T-helper 2 cell treated with Interferon-gamma antibody and Interleukin-4, amounts not matched to agents 100 ng/mL and 5 ng/mL, for 36 hours (primary cell): ENCODE results near the gene EFNA3. TPM values are rescaled to one million over a fixed set of nuclear protein-coding genes. Genes with fewer than 3 reads are reported as not detected.

Experiments used
- intact Hi-C: fragments of 100-400 bp; cut with micrococcal nuclease; formaldehyde crosslinking; loops from one replicate; pipeline ENCODE4 v1.15.1; 2023
- total RNA-seq: library from RNA; stranded (reverse); gene quantifications from 2 replicates; pipeline ENCODE4 v1.2.3, GENCODE V29; 2022

Gene EFNA3, protein sequence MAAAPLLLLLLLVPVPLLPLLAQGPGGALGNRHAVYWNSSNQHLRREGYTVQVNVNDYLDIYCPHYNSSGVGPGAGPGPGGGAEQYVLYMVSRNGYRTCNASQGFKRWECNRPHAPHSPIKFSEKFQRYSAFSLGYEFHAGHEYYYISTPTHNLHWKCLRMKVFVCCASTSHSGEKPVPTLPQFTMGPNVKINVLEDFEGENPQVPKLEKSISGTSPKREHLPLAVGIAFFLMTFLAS
- 2.3 and 2.4 TPM in 2 replicates for total RNA-seq

DNA sequence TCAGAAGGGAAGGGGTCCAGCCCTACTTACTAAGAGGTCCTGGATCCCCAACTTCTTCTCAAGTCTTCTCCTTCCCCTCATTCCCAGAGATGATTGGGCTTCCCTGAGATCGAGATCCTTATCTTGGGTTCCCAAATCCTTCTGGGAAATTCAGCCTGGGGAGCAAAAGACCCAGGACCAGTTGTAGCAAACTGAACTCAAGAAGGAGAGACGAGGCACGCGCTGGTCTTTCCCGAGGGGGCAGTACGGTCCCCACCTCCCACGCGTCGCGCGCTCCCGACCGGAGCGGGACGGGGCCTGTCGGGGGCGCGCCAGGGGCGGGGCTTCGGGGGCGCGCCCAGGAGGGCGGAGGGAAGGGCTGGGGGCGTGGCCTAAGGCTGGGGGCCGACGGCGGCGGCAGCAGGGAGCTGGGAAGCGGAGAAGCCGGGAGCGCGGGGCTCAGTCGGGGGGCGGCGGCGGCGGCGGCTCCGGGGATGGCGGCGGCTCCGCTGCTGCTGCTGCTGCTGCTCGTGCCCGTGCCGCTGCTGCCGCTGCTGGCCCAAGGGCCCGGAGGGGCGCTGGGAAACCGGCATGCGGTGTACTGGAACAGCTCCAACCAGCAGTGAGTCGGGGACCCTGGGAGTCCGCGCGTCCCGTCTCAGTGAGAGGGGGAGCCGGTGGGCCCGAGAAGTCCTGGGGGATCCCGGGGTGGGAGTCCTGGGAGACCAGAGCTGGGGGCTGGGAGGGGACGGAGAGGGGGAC is at the start of gene EFNA3:
Gene EFNA3 (plus strand): TSS at position 369 of the 741 bp plus-strand sequence. CDS start 105 bp downstream, at position 474.
- intact Hi-C loops = no loop called here

DNA sequence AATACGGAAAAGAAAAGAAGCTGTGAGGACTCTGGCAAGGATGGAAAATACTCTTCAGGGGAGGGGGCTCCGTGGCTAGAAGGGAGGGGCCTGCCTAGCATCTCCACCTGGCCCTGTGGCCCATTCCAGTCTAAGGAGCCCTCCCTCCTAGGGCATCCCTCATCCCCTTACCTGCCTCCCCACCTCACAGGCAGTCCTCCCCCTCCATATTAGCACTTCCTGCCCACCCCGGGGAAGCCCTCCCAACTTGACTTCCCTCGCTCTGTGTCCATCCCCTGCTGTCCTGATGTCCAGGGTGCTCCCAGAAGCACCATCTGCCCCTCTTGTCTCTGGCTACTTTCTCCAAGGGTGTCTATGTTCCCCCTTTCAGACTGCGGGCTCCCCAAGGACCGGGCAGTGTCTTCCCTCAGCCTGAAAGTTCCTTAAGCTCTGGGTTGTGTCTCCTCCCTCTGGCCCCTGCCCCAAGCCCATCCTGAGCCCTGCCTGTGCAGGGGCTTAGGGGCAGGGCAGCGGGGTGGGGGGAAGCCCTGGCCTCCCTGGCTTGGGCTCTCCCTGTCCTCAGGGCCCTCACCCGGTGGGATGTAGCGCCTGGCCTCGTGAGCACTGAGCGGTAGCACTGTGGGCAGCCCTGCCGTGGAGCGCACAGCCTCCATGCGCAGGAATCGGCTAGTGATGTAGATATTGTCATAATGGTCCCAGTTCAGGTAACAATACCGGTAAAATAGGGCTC is 49.0 kb upstream of the EFNA3 start:
- intact Hi-C loops = no loop called here

- intact Hi-C loops = no loop called here
Observed at GRCh38 chr1:155030243-155030795, 48.3 kb upstream of the EFNA3 start.

GRCh38 chr1:155030899-155031298 is 47.7 kb upstream of the EFNA3 start:
- intact Hi-C loops = no loop called here

- intact Hi-C loops = no loop called here
Observed at GRCh38 chr1:155032886-155033285, 45.8 kb upstream of the EFNA3 start.

DNA sequence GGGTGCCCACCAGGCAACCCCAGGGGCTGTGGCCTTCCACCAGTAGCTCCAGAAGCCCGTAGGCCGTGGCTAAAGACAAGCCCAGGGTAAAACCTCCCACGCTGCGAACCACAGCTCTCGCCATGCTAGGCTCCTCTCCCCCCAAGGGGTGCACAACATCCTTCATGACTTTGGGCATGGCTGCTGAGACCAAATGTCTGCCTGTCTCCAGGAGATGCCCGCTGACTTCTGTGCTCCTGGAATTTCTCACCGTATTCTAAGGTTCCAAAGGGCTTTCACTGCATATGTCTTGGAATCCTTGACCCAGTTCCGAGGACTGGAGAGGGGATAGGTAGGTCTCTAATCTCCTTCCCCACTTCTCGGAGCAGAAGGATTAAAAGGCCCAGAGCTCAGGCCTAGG is 45.1 kb upstream of the EFNA3 start, which contains the start of the genes DCST1 and DCST2:
Gene DCST1 (plus strand): TSS at position 301 of the 400 bp plus-strand sequence. CDS start 213 bp downstream, outside the sequence.
Gene DCST2 (minus strand): TSS at position 258 of the 400 bp plus-strand sequence. CDS start 80 bp downstream, at position 178.
- intact Hi-C loops = no loop called here

DNA sequence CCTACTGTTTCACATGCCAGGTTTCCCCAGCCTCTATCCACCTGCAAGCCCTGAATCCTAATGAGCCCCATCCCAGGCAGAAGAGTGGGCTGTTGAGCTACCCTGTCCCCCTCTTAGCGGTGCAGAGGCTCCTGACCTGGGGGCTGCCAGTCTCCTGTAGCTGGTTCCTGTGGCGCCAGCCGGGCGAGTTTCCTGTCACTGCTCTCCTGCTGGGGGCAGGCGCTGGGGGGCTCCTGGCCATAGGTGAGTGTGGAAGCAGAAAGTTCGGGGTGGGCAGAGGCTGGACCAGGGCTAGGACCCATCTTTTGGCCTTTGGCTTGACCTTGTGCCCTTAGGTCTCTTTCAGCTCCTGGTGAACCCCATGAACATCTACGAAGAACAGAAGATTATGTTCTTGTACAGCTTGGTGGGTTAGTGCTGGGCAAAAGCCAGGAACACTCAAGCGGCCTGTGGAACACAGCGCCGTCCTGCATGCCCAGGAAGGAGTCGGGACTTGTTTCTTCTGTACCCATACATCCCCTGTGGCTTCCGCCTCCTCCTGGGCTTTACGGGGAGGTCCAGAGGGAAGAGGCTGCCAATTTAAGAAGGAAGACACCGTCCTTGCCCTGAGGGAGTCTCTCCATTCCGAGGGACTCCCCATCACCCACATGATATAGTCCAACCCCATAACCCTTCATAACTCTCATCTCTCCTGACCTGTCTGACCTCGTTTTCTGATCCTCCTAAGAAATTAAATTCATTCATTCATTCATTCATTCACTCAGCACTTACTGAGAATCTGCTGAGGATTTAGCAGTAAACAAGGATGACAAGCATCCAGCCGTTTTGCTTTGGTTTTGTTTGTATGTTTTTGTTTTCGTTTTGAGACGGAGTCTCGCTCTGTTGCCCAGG is 44.1 kb upstream of the EFNA3 start:
- intact Hi-C loops = no loop called here

- intact Hi-C loops = no loop called here
Observed at GRCh38 chr1:155035936-155036335, 42.7 kb upstream of the EFNA3 start.

- intact Hi-C loops = no loop called here
Observed at GRCh38 chr1:155037043-155037442, 41.6 kb upstream of the EFNA3 start.

- intact Hi-C loops = no loop called here
Observed at GRCh38 chr1:155037851-155038441, 40.7 kb upstream of the EFNA3 start.

DNA sequence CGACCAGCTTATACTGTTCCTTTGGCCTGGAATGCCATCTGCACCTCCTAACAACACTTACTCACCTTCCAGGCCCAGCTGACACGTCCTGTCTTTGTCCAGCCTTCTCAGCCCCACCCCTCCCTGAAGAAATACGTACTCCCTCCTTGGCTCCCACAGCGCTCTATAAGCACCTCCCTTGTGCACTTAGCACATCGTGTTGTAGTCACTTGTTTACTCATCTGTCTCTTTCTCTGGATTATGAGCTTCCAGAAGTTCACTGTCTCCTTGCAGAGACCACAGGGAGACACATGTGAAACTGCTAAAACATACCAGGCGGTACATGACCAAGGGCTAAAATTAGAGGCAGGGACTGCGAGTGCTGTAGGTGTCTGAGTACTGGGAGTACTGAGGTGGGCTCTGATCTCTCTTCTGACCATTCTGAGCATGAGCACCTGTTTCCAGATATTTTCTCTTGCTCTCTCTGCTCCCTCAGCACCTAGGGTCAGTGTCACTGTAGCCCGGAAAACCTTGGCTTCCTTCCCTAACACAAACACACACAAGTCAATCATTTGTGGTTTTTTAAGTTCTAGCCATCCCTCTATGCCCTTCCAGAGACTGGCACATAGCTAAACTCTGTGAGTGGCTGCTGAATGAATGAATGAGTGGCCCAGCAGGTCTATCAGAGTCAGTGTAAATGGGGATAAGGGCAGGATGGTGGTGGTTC is 39.9 kb upstream of the EFNA3 start:
- intact Hi-C loops = no loop called here

DNA sequence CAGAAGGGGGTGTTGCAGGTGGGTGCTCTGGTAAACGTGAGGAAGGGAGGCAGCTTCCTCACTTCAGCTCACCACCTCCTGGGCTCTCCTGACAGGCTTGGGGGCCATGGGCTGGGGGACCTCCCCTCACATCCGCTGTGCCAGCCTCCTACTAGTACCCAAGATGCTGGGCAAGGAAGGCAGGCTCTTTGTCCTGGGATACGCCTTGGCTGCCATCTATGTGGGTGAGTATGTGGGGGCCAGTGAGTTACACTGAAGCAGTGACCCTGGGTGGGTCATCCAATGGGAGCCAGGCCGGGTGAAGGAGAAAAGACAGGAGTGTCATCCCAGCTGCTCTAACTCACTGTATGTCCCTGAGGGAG is 39.3 kb upstream of the EFNA3 start:
- intact Hi-C loops = no loop called here

DNA sequence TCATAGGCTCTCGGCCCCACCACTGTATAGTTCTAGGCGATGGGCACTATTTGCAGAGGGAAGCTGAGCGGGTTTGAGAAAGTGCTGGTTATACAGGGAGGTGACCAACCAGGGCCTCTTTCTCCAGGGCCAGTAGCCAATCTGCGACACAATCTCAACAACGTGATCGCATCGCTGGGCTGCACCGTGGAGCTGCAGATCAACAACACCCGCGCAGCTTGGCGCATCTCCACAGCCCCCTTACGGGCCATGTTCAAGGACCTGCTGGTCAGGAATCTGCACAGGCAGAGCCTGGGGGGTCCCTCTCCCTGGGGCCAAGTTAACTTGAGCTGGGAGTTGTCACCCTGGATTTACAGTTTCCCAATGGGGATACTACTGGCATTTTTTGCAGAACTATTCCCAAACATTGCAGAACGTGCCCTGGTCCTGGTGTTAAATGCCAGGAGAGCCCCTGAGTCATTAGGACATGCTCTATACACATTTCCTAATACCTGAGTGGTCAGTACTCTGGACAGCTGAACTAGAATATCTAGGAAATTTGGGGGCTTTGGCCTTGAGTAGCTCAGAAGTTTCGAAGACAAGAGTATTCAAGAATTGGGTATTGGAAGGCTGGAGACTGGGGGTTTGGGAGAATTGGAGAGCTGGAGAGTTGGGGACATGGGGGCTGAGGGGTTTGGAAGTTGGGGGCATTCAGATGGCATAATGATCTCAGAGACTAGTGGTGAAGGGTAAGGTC is 38.1 kb upstream of the EFNA3 start:
- intact Hi-C loops = no loop called here

GRCh38 chr1:155042789-155043188 is 35.8 kb upstream of the EFNA3 start:
- intact Hi-C loops = no loop called here

DNA sequence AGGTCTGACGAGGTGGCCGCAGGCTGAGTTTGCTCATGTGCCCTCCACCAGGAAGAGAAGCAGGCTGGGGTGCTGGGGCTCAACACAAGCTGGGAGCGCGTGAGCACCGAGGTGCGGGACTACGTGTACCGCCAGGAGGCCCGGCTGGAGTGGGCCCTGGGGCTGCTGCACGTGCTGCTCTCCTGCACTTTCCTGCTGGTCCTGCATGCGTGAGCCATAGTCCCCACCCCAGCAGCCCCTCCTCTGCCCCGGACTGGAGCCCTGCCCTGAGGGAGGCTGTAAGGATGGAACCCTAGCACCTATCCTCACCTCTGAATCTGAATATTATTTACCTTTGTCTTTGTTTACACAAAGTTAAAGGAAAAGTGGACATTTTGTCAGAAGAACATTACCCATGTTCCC is 35.3 kb upstream of the EFNA3 start:
- intact Hi-C loops = no loop called here

DNA sequence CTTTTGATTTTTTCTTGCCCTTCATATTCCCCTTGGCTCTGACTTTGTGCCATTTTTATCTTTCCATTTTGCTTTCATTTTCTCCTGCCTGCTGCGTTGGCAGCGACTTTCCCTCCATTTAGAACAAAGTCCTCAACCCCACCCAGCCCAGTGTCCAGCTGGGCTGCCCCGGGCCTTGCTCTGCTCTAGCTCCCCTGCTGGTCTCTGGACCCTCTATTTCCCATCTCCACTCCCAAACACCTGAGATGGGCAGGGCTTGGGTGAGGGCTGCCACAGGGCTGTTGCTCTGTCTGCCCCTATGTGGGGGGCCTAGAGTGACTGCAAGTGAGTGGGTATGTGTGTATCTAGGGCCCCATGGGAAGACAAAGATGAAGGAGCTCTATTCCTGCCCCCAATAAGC is 34.8 kb upstream of the EFNA3 start:
- intact Hi-C loops = no loop called here

DNA sequence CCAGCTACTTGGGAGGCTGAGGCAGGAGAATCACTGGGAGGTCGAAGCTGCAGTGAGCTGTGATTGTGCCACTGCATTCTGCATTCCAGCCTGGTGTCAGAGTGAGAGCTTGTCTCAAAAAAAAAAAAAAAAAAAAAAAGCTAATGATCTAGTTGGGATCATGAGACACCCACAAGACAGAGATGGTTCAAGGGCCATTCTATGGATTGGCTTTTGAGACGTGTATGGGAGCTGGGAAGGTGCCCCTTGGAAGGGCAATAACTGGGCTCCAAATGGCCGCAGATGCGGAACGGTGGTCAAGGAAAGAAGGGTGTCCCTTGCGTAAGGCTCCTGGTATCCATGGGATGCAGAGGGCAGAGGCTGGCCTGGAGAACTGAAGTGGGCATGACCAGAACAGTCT is 34.3 kb upstream of the EFNA3 start:
- intact Hi-C loops = no loop called here

DNA sequence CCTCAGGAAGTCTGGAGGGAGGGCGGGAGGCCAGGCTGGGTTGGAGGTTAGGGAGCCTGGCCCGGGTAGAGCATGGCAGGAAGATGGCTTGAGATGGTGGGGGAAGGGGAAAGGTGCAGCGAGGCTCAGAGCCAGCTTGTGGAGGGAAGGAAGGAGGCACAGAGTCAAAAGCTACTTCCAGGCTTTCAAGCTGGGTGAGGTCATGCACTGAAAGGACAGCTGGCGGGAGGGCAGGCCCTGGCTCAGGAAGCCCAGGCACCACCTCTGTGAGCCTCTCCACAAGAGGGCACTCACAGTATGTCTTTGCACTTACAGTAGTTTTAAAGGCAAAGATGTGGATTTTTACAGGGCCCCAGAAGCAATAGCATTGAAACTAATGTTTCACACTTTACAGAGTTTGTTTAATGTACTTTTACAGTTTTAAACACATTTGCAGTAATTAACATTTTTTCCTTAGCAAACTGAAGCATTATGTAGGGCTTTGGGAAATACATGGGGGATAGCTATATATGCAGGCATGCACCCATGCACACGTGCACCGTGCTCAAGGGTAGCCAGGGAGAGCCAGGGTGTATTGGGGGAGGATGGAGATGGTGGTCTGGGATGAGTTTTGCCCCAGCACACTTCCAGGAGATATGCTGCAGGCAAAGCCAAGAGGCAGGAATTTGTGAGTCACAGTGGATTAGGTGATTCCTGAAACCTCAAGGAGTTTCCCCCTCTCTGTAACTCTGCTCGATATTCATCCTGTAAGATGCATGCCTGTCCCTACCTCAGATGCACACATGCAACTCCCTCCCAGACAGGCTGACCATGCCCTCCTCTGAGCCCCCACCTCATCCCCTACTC is 33.6 kb upstream of the EFNA3 start:
- intact Hi-C loops = loop anchor here (1.0 kb wide), 2 partner anchors 16 to 39 kb away; no protein-coding TSS in a partner anchor
